Naive thymus-derived CD4-positive, alpha-beta T cell (primary cell): ENCODE results near the gene RFWD3. TPM values are rescaled to one million over a fixed set of nuclear protein-coding genes. Genes with fewer than 3 reads are reported as not detected.
"Not testable (repeated sequence)": the region's sequence is repeated elsewhere in the genome, so short reads cannot be mapped to it uniquely, and the experiment has no call there.

Source experiments
- ATAC-seq: fragments of 150-1000 bp; cut with Tn5 transposase; 2 replicates; pipeline ENCODE4 v1.10.0; 2021; ENCODE audit warnings: mild to moderate bottlenecking, moderate library complexity
- CTCF ChIA-PET: fragments of 350-600 bp; sonication (Branson Sonifier 250); formaldehyde crosslinking; loops from one replicate; lab custom pipeline; 2021; ENCODE audit warnings: antibody characterized with exemption; lab: Charles Lee
- POLR2A ChIA-PET: fragments of 350-600 bp; sonication (Branson Sonifier 250); formaldehyde crosslinking; loops from one replicate; lab custom pipeline; 2021; ENCODE audit warnings: antibody characterized with exemption, inconsistent platforms; lab: Charles Lee
- DNase-seq, 9 donors: peaks; one replicate each; pipeline versions ENCODE4 v3.0.0 to v3.0.0-alpha.2; 2020 to 2022; ENCODE audit warnings: mixed read lengths in 1 of 9
- H3K27ac ChIP-seq: one replicate; pipeline ENCODE4 v1.7.0; 2013; ENCODE audit warnings: mild to moderate bottlenecking, low read depth, low read length, moderate library complexity
- H3K27me3 ChIP-seq, 2 donors: one replicate each; pipeline ENCODE4 v1.7.0; 2013; ENCODE audit warnings: low read length in 2 of 2, mild to moderate bottlenecking in 2 of 2, moderate library complexity in 2 of 2; ENCODE audit not compliant: control insufficient read depth in 2 of 2, insufficient read depth in 2 of 2
- H3K36me3 ChIP-seq, 3 experiments: 1 replicate in 2 of 3; 2 replicates in 1 of 3; pipeline ENCODE4 v1.7.0; 2013; ENCODE audit warnings: low read length in 3 of 3, mild to moderate bottlenecking in 3 of 3, moderate library complexity in 1 of 3; ENCODE audit not compliant: insufficient read depth in 3 of 3, control insufficient read depth in 2 of 3
- H3K4me1 ChIP-seq, 2 donors: one replicate each; pipeline ENCODE4 v1.7.0; 2013; ENCODE audit warnings: low read length in 2 of 2, mild to moderate bottlenecking in 2 of 2, moderate library complexity in 1 of 2; ENCODE audit not compliant: control insufficient read depth in 2 of 2, insufficient read depth in 2 of 2
- H3K4me3 ChIP-seq: 2 replicates; pipeline ENCODE4 v1.7.0; 2013; ENCODE audit warnings: mild to moderate bottlenecking, low read length
- H3K9me3 ChIP-seq, 3 experiments: 1 replicate in 2 of 3; 2 replicates in 1 of 3; pipeline ENCODE4 v1.7.0; 2013; ENCODE audit warnings: low read length in 3 of 3; ENCODE audit not compliant: control insufficient read depth in 2 of 3
- H3K27ac Mint-ChIP-seq, 9 donors: one replicate each; pipeline ENCODE4 v1.8.0; 2020 to 2022; ENCODE audit warnings: mixed read lengths in 9 of 9, mild to moderate bottlenecking in 8 of 9, moderate library complexity in 5 of 9, inconsistent platforms in 2 of 9
- H3K27me3 Mint-ChIP-seq, 5 donors: one replicate each; pipeline ENCODE4 v1.8.0; 2021 to 2022; ENCODE audit warnings: mixed read lengths in 5 of 5, mild to moderate bottlenecking in 1 of 5
- H3K36me3 Mint-ChIP-seq, 5 donors: one replicate each; pipeline ENCODE4 v1.8.0; 2020 to 2022; ENCODE audit warnings: mixed read lengths in 5 of 5, mild to moderate bottlenecking in 3 of 5, inconsistent platforms in 1 of 5
- H3K4me1 Mint-ChIP-seq, 7 donors: one replicate each; pipeline ENCODE4 v1.8.0; 2020 to 2022; ENCODE audit warnings: mixed read lengths in 7 of 7, mild to moderate bottlenecking in 3 of 7, inconsistent platforms in 1 of 7
- H3K4me3 Mint-ChIP-seq, 10 donors: one replicate each; pipeline ENCODE4 v1.8.0; 2020 to 2022; ENCODE audit warnings: mild to moderate bottlenecking in 10 of 10, mixed read lengths in 10 of 10, moderate library complexity in 6 of 10, inconsistent platforms in 2 of 10
- H3K9me3 Mint-ChIP-seq, 11 donors: one replicate each; pipeline ENCODE4 v1.8.0; 2020 to 2022; ENCODE audit warnings: mixed read lengths in 11 of 11, mild to moderate bottlenecking in 4 of 11, inconsistent platforms in 1 of 11, moderate library complexity in 1 of 11
- intact Hi-C, 2 donors: fragments of 100-400 bp; cut with micrococcal nuclease; formaldehyde crosslinking; loops; one replicate each; pipeline ENCODE4 v1.15.1; 2023
- polyA plus RNA-seq, 2 donors: library from polyadenylated mRNA; unstranded; fragments of 300-500 nt; fragmentation: Illumina TruSeq; gene quantifications; one replicate each; pipeline ENCODE4 v1.2.3, GENCODE V29; 2021
- total RNA-seq, 6 experiments: library from RNA in 5 of 6; stranded (reverse) in 5 of 6; gene quantifications; 1 replicate in 5 of 6; 2 replicates in 1 of 6; pipeline ENCODE4 v1.2.3 and lab custom pipeline; 2021 to 2026

RFWD3 gene
- total and polyA plus RNA-seq, 7 experiments from 2014 or later: 16.9 to 88.0 (median 46.6) TPM

GRCh38 chr16:74659041-74659440 lies 7.6 kb downstream of the RFWD3 start:
- H3K27ac Mint-ChIP-seq: no peak overlapping the region
- H3K36me3 Mint-ChIP-seq: peaks cover 8 to 61% (median 43%) of the 10 kb centered on the region in 5 donors
- CTCF ChIA-PET: no interaction called here
- H3K9me3 Mint-ChIP-seq: no peaks in the 10 kb centered on the region
- no peaks in the 10 kb centered on the region for H3K9me3 ChIP-seq
- H3K27ac ChIP-seq: no peak overlapping the region
- POLR2A ChIA-PET: no interaction called here
- no peaks in the 10 kb centered on the region for H3K27me3 Mint-ChIP-seq
- peak overlapping the region in 8 of 10 donors; percentile 20 to 57 (median 37) for H3K4me3 Mint-ChIP-seq
- ATAC-seq (no peak), DNase-seq (no peak)
- peaks cover 7 to 69% (median 8%) of the 10 kb centered on the region in 3 experiments for H3K36me3 ChIP-seq
- peaks cover 57 to 96% (median 89%) of the 10 kb centered on the region in 7 donors for H3K4me1 Mint-ChIP-seq
- no peak overlapping the region for H3K4me3 ChIP-seq
- no peaks in the 10 kb centered on the region for H3K27me3 ChIP-seq
- peaks cover 16 to 27% of the 10 kb centered on the region in 2 donors for H3K4me1 ChIP-seq
- intact Hi-C loops: no loop called here

- Mint-ChIP-seq H3K27ac (peak overlapping the region in 4 of 9 donors; percentile 15 to 63 (median 51)), H3K9me3 (no peaks in the 10 kb centered on the region), H3K27me3 (no peaks in the 10 kb centered on the region), H3K36me3 (peaks cover 8 to 56% (median 38%) of the 10 kb centered on the region in 5 donors), H3K4me1 (peaks cover 58 to 93% (median 84%) of the 10 kb centered on the region in 7 donors), H3K4me3 (peak overlapping the region in 9 of 10 donors; percentile 13 to 62 (median 39))
- intact Hi-C loops: no loop called here
- ATAC-seq (no peak), DNase-seq (no peak)
- H3K4me3 ChIP-seq: no peak overlapping the region
- H3K9me3 ChIP-seq: no peaks in the 10 kb centered on the region
- peaks cover under 1 to 59% (median 7%) of the 10 kb centered on the region in 3 experiments for H3K36me3 ChIP-seq
- H3K27me3 ChIP-seq: no peaks in the 10 kb centered on the region
- POLR2A ChIA-PET: interaction anchor here (0.6 kb wide), 1 partner anchor 226 kb away, joined by 3 read pairs; no protein-coding TSS in a partner anchor
- no peak overlapping the region for H3K27ac ChIP-seq
- H3K4me1 ChIP-seq: peaks cover 16 to 27% of the 10 kb centered on the region in 2 donors
- CTCF ChIA-PET: no interaction called here
These were observed 8.6 kb downstream of the RFWD3 start for GRCh38 chr16:74657870-74658642.

GRCh38 chr16:74654536-74655050 lies 12.1 kb downstream of the RFWD3 start:
- intact Hi-C loops: no loop called here
- Mint-ChIP-seq H3K27me3 (no peaks in the 10 kb centered on the region), H3K4me3 (peak overlapping the region in 2 of 10 donors; percentile 4 to 47), H3K36me3 (peaks cover 0 to 38% (median 28%) of the 10 kb centered on the region in 5 donors), H3K9me3 (no peaks in the 10 kb centered on the region), H3K4me1 (peaks cover 41 to 76% (median 67%) of the 10 kb centered on the region in 7 donors), H3K27ac (peak overlapping the region; percentile 35 to 89 (median 54))
- Histone ChIP-seq H3K4me3 (no peak overlapping the region), H3K36me3 (peaks cover under 1 to 55% (median 7%) of the 10 kb centered on the region in 3 experiments), H3K9me3 (no peaks in the 10 kb centered on the region), H3K27ac (peak overlapping the region; percentile 15), H3K4me1 (peaks cover 16 to 24% of the 10 kb centered on the region in 2 donors), H3K27me3 (no peaks in the 10 kb centered on the region)
- ATAC-seq: no peak
- no peak for DNase-seq
- POLR2A ChIA-PET: interaction anchor here (1.1 kb wide), 1 partner anchor 12 kb away, joined by 10 read pairs; the partner anchor contains the start of gene RFWD3
- CTCF ChIA-PET: no interaction called here

- CTCF ChIA-PET: interaction anchor here (1.6 kb wide), 1 partner anchor 11 kb away, joined by 5 read pairs; no protein-coding TSS in a partner anchor
- H3K27ac ChIP-seq: peak overlapping the region; percentile 17
These were observed 13.8 kb downstream of the RFWD3 start for GRCh38 chr16:74652883-74653282.

GRCh38 chr16:74652249-74652648 lies 14.4 kb downstream of the RFWD3 start:
- no peak for ATAC-seq
- peaks cover 5 to 48% (median 10%) of the 10 kb centered on the region in 3 experiments for H3K36me3 ChIP-seq
- Mint-ChIP-seq H3K4me3 (no peak overlapping the region), H3K27ac (peak overlapping the region in 5 of 9 donors; percentile 14 to 57 (median 48)), H3K4me1 (peaks cover 30 to 56% (median 47%) of the 10 kb centered on the region in 7 donors), H3K27me3 (no peaks in the 10 kb centered on the region), H3K36me3 (peaks cover 0 to 25% (median 17%) of the 10 kb centered on the region in 5 donors), H3K9me3 (no peaks in the 10 kb centered on the region)
- intact Hi-C loops: no loop called here
- no peak for DNase-seq
- no peak overlapping the region for H3K4me3 ChIP-seq
- H3K9me3 ChIP-seq: no peaks in the 10 kb centered on the region
- H3K4me1 ChIP-seq: peaks cover 0 to 15% of the 10 kb centered on the region in 2 donors
- ChIA-PET POLR2A (interaction anchor here (0.8 kb wide), 1 partner anchor 15 kb away, joined by 3 read pairs; no protein-coding TSS in a partner anchor), CTCF (interaction anchor here (0.7 to 1.6 kb wide), 3 partner anchors 10 to 24 kb away, joined by 3 to 5 read pairs (median 3); no protein-coding TSS in a partner anchor)
- no peak overlapping the region for H3K27ac ChIP-seq
- H3K27me3 ChIP-seq: no peaks in the 10 kb centered on the region

More at GRCh38 chr16:74652883-74653282, 13.8 kb downstream of the RFWD3 start:
- H3K4me3 ChIP-seq, H3K9me3 Mint-ChIP-seq, H3K27me3 Mint-ChIP-seq, intact Hi-C loops, DNase-seq, ATAC-seq, H3K27me3 ChIP-seq, H3K9me3 ChIP-seq: not testable (repeated sequence)
- peak overlapping the region in 7 of 9 donors; percentile 17 to 88 (median 63) for H3K27ac Mint-ChIP-seq
- peaks cover 30 to 60% (median 52%) of the 10 kb centered on the region in 7 donors for H3K4me1 Mint-ChIP-seq
- Histone ChIP-seq H3K4me1 (peaks cover 2 to 15% of the 10 kb centered on the region in 2 donors), H3K36me3 (peaks cover 5 to 48% (median 10%) of the 10 kb centered on the region in 3 experiments)
- peaks cover 0 to 26% (median 20%) of the 10 kb centered on the region in 5 donors for H3K36me3 Mint-ChIP-seq
- H3K4me3 Mint-ChIP-seq: peak overlapping the region in 1 of 10 donors; percentile 19
- POLR2A ChIA-PET: interaction anchor here (0.6 kb wide), 1 partner anchor 14 kb away, joined by 3 read pairs; the partner anchor contains the start of gene RFWD3

- POLR2A ChIA-PET: interaction anchor here (0.8 kb wide), 1 partner anchor 16 kb away, joined by 3 read pairs; no protein-coding TSS in a partner anchor
These were observed 14.8 kb downstream of the RFWD3 start for GRCh38 chr16:74651841-74652240.

More at GRCh38 chr16:74651841-74652240, 14.8 kb downstream of the RFWD3 start:
- DNase-seq: no peak
- H3K36me3 Mint-ChIP-seq: peaks cover 0 to 23% (median 17%) of the 10 kb centered on the region in 5 donors
- no peaks in the 10 kb centered on the region for H3K9me3 ChIP-seq
- no peak for ATAC-seq
- H3K4me1 Mint-ChIP-seq: peaks cover 28 to 52% (median 45%) of the 10 kb centered on the region in 7 donors
- H3K4me3 Mint-ChIP-seq: no peak overlapping the region
- no peak overlapping the region for H3K4me3 ChIP-seq
- H3K27me3 ChIP-seq: no peaks in the 10 kb centered on the region
- H3K27me3 Mint-ChIP-seq: no peaks in the 10 kb centered on the region
- peak overlapping the region in 7 of 9 donors; percentile 14 to 68 (median 52) for H3K27ac Mint-ChIP-seq
- peaks cover 0 to 12% of the 10 kb centered on the region in 2 donors for H3K4me1 ChIP-seq
- H3K9me3 Mint-ChIP-seq: no peaks in the 10 kb centered on the region
- intact Hi-C loops: no loop called here
- no peak overlapping the region for H3K27ac ChIP-seq
- peaks cover 5 to 47% (median 10%) of the 10 kb centered on the region in 3 experiments for H3K36me3 ChIP-seq
- CTCF ChIA-PET: interaction anchor here (0.7 to 1.6 kb wide), 3 partner anchors 10 to 23 kb away, joined by 3 to 5 read pairs (median 3); no protein-coding TSS in a partner anchor
